Measurements from ENCODE around the gene SEMA3A.

SEMA3A gene

GRCh38 chr7:84193747-84194146, 842 bp downstream of the SEMA3A start:
- peak; percentile 5; the same call in 2 of the 3 replicates for ATAC-seq
- TF ChIP-seq TCF4 (CRISPR knock-in tag; IDR thresholded peaks at IDR 0.05; ENCODE audit: borderline replicate concordance) (no peak), BACH2 (CRISPR knock-in tag; IDR thresholded peaks at IDR 0.05; ENCODE audit: borderline replicate concordance) (no peak), ZFP3 (CRISPR knock-in tag; IDR thresholded peaks at IDR 0.05) (no peak), SNAI2 (CRISPR knock-in tag; IDR thresholded peaks at IDR 0.05) (no peak), CSRNP3 (CRISPR knock-in tag; IDR thresholded peaks at IDR 0.05) (no peak), ZC3H10 (CRISPR knock-in tag; IDR thresholded peaks at IDR 0.05) (no peak)

GRCh38 chr7:84191842-84192241, 2.7 kb downstream of the SEMA3A start:
- ATAC-seq = no peak
- TF ChIP-seq ZNF8 (CRISPR knock-in tag; IDR thresholded peaks at IDR 0.05) (no peak), GLIS3 (CRISPR knock-in tag; IDR thresholded peaks at IDR 0.05) (no peak), POU6F1 (CRISPR knock-in tag; IDR thresholded peaks at IDR 0.05; ENCODE audit: borderline replicate concordance, low read depth) (0 out of 2 replicates have a peak, but pooled peaks have one; percentile 27), RARB (CRISPR knock-in tag; IDR thresholded peaks at IDR 0.05) (no peak), TOX (CRISPR knock-in tag; IDR thresholded peaks at IDR 0.05; ENCODE audit: borderline replicate concordance) (no peak), ZFP3 (CRISPR knock-in tag; IDR thresholded peaks at IDR 0.05) (no peak), BACH2 (CRISPR knock-in tag; IDR thresholded peaks at IDR 0.05; ENCODE audit: borderline replicate concordance) (no peak), ESRRG (CRISPR knock-in tag; IDR thresholded peaks at IDR 0.05) (no peak)

GRCh38 chr7:84191261-84191660, 3.3 kb downstream of the SEMA3A start:
- ATAC-seq = no peak
- TF ChIP-seq PATZ1 (CRISPR knock-in tag; IDR thresholded peaks at IDR 0.05; ENCODE audit: borderline replicate concordance) = no peak
- TF ChIP-seq CSRNP3 (CRISPR knock-in tag; IDR thresholded peaks at IDR 0.05) = no peak
- no peak for TF ChIP-seq POU6F1 (CRISPR knock-in tag; IDR thresholded peaks at IDR 0.05; ENCODE audit: borderline replicate concordance, low read depth)
- TF ChIP-seq RARB (CRISPR knock-in tag; IDR thresholded peaks at IDR 0.05) = no peak
- TF ChIP-seq ARNTL (CRISPR knock-in tag; IDR thresholded peaks at IDR 0.05; ENCODE audit: borderline replicate concordance, low read depth) = no peak
- no peak for TF ChIP-seq ESRRG (CRISPR knock-in tag; IDR thresholded peaks at IDR 0.05)
- no peak for TF ChIP-seq BACH2 (CRISPR knock-in tag; IDR thresholded peaks at IDR 0.05; ENCODE audit: borderline replicate concordance)
- no peak for TF ChIP-seq PPARA (CRISPR knock-in tag; IDR thresholded peaks at IDR 0.05; ENCODE audit: borderline replicate concordance)
- TF ChIP-seq ZFP3 (CRISPR knock-in tag; IDR thresholded peaks at IDR 0.05) = no peak
- TF ChIP-seq ISL1 (CRISPR knock-in tag; IDR thresholded peaks at IDR 0.05) = no peak
- TF ChIP-seq ZNF565 (CRISPR knock-in tag; conservative IDR thresholded peaks at IDR 0.05; ENCODE audit: low read depth) = no peak
- TF ChIP-seq ZNF70 (CRISPR knock-in tag; IDR thresholded peaks at IDR 0.05) = no peak
- no peak for TF ChIP-seq ZFP30 (CRISPR knock-in tag; IDR thresholded peaks at IDR 0.05)
- no peak for TF ChIP-seq OSR1 (CRISPR knock-in tag; IDR thresholded peaks at IDR 0.05)
- TF ChIP-seq TOX (CRISPR knock-in tag; IDR thresholded peaks at IDR 0.05; ENCODE audit: borderline replicate concordance) = no peak
- TF ChIP-seq TSHZ2 (CRISPR knock-in tag; IDR thresholded peaks at IDR 0.05) = no peak
- no peak for TF ChIP-seq SNAI2 (CRISPR knock-in tag; IDR thresholded peaks at IDR 0.05)
- TF ChIP-seq ZC3H10 (CRISPR knock-in tag; IDR thresholded peaks at IDR 0.05) = no peak
